Mesendoderm (in vitro differentiated cells): ENCODE measurements around the gene SMAD5.

Source experiments
- DNase-seq: peaks from one replicate; pipeline ENCODE4 v3.0.0; 2013
- H2AK5ac ChIP-seq: 2 replicates; pipeline ENCODE4 v1.6.1; 2013; ENCODE audit warnings: low read length, inconsistent platforms
- H2BK120ac ChIP-seq: 2 replicates; pipeline ENCODE4 v1.6.1; 2013; ENCODE audit warnings: low read depth, mild to moderate bottlenecking, low read length, moderate library complexity, mixed read lengths
- H2BK15ac ChIP-seq: replicated peaks from 2 replicates; pipeline ENCODE4 v1.6.1; 2013; ENCODE audit warnings: low read depth, mild to moderate bottlenecking, moderate library complexity
- H2BK5ac ChIP-seq: 2 replicates; pipeline ENCODE4 v1.6.1; 2013; ENCODE audit warnings: low read length, inconsistent platforms
- H3K18ac ChIP-seq: 2 replicates; pipeline ENCODE4 v1.6.1; 2013; ENCODE audit warnings: mild to moderate bottlenecking, low read length, mixed read lengths
- H3K23ac ChIP-seq: one replicate; pipeline ENCODE4 v1.6.1; 2013; ENCODE audit warnings: low read length
- H3K27ac ChIP-seq: 2 replicates; pipeline ENCODE4 v1.5.1; 2013; ENCODE audit warnings: low read depth, mild to moderate bottlenecking, inconsistent platforms, low read length, moderate library complexity
- H3K27me3 ChIP-seq: 2 replicates; pipeline ENCODE4 v1.6.1; 2013; ENCODE audit warnings: low read length, control low read depth, mild to moderate bottlenecking, inconsistent platforms; ENCODE audit not compliant: insufficient read depth, poor library complexity
- H3K36me3 ChIP-seq: 2 replicates; pipeline ENCODE4 v1.6.1; 2013; ENCODE audit warnings: low read length, inconsistent platforms; ENCODE audit not compliant: control insufficient read depth, insufficient read depth
- H3K4ac ChIP-seq: one replicate; pipeline ENCODE4 v1.6.1; 2013; ENCODE audit warnings: low read depth, mild to moderate bottlenecking, low read length, moderate library complexity
- H3K4me1 ChIP-seq: 2 replicates; pipeline ENCODE4 v1.6.1; 2013; ENCODE audit warnings: low read depth, low read length, inconsistent platforms; ENCODE audit not compliant: control insufficient read depth
- H3K4me2 ChIP-seq: 2 replicates; pipeline ENCODE4 v1.6.1; 2013; ENCODE audit warnings: low read length
- H3K4me3 ChIP-seq: 2 replicates; pipeline ENCODE4 v1.5.1; 2013; ENCODE audit warnings: mild to moderate bottlenecking, low read length
- H3K56ac ChIP-seq: one replicate; pipeline ENCODE4 v1.6.1; 2013; ENCODE audit warnings: low read length
- H3K79me1 ChIP-seq: 2 replicates; pipeline ENCODE4 v1.6.1; 2013; ENCODE audit warnings: low read length, inconsistent platforms
- H3K79me2 ChIP-seq: 2 replicates; pipeline ENCODE4 v1.6.1; 2013; ENCODE audit warnings: mild to moderate bottlenecking, low read length; ENCODE audit not compliant: control insufficient read depth, insufficient read depth
- H3K9ac ChIP-seq: 2 replicates; pipeline ENCODE4 v1.6.1; 2013; ENCODE audit warnings: low read length, inconsistent platforms
- H4K5ac ChIP-seq: one replicate; pipeline ENCODE4 v1.6.1; 2013; ENCODE audit warnings: low read length
- H4K8ac ChIP-seq: one replicate; pipeline ENCODE4 v1.6.1; 2013; ENCODE audit warnings: low read depth, mild to moderate bottlenecking, control low read depth, low read length, moderate library complexity
- whole genome bisulfite sequencing: extraction: QIAGEN DNeasy Blood & Tissue Kit; methylation state at CpG from one replicate; pipeline ENCODE4 v1.1.7; 2013; ENCODE audit warnings: low lambda C conversion rate, missing lambda C conversion rate; ENCODE audit not compliant: insufficient coverage; ENCODE audit errors: extremely low coverage; 5-methylcytosine and 5-hydroxymethylcytosine counted together

SMAD5 gene

DNA sequence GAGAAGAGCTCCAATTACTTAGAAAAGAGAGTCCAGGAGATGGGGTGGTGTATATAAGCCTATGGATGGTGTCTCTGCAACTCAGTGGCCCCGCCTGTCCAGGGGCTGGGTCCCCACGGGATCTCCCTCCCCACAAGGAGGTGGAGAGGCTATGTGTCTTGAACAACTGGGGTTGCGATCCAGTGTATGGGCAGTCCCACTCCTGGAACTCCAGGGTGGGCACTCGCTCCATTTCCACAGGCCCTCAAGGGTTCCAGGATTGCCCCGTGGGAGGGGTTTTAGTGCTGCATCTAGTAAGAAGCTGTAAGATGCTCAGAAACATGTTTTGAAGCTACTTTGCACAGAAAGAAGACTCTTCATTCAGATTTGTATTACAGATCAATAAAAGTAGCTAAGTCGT lies 558 bp upstream of the SMAD5 start:
- Histone ChIP-seq H3K79me1 (peaks cover 6% of the 10 kb centered on the region), H3K27ac (no peak overlapping the region), H2AK5ac (no peak overlapping the region)

GRCh38 chr5:136133222-136133921 lies 727 bp downstream of the SMAD5 start:
- Histone ChIP-seq H2AK5ac (no peak overlapping the region), H2BK15ac (no peak overlapping the region), H3K4me3 (peak overlapping the region; percentile 91)

More for the DNA sequence above, 558 bp upstream of the SMAD5 start:
- H3K27me3 ChIP-seq, result no peaks in the 10 kb centered on the region
- H2BK15ac ChIP-seq, result no peak overlapping the region
- no peak overlapping the region for H4K8ac ChIP-seq
- peak; percentile 23 for DNase-seq
- H3K4ac ChIP-seq, result no peak overlapping the region
- no CpG with 5 or more reads among the region's 6 CpGs for WGBS
- no peak overlapping the region for H3K4me3 ChIP-seq
- no peak overlapping the region for H3K23ac ChIP-seq
- peaks cover 5% of the 10 kb centered on the region for H3K4me1 ChIP-seq
- H3K4me2 ChIP-seq, result no peak overlapping the region
- no peak overlapping the region for H3K18ac ChIP-seq
- H3K36me3 ChIP-seq, result no peaks in the 10 kb centered on the region
- peaks cover 32% of the 10 kb centered on the region for H3K79me2 ChIP-seq
- peak overlapping the region; percentile 58 for H3K9ac ChIP-seq
- H4K5ac ChIP-seq, result peak overlapping the region; percentile 65
- H2BK120ac ChIP-seq, result no peak overlapping the region
- no peak overlapping the region for H2BK5ac ChIP-seq
- H3K56ac ChIP-seq, result peak overlapping the region; percentile 74

GRCh38 chr5:136133922-136134379 lies 1.3 kb downstream of the SMAD5 start:
- H2BK15ac ChIP-seq, result no peak overlapping the region
- peak; percentile 69 for DNase-seq
- H3K4me2 ChIP-seq, result peak overlapping the region; percentile 91
- peaks cover 11% of the 10 kb centered on the region for H3K4me1 ChIP-seq
- no peak overlapping the region for H3K23ac ChIP-seq
- H3K27ac ChIP-seq, result peak overlapping the region; percentile 85
- H4K8ac ChIP-seq, result no peak overlapping the region
- no peaks in the 10 kb centered on the region for H3K27me3 ChIP-seq
- H3K36me3 ChIP-seq, result no peaks in the 10 kb centered on the region
- no peak overlapping the region for H2AK5ac ChIP-seq
- H2BK5ac ChIP-seq, result no peak overlapping the region
- peaks cover 14% of the 10 kb centered on the region for H3K79me1 ChIP-seq
- peaks cover 50% of the 10 kb centered on the region for H3K79me2 ChIP-seq
- peak overlapping the region; percentile 88 for H3K9ac ChIP-seq
- H3K4ac ChIP-seq, result no peak overlapping the region
- H3K4me3 ChIP-seq, result peak overlapping the region; percentile 91
- no CpG with 5 or more reads among the region's 5 CpGs for WGBS
- H4K5ac ChIP-seq, result no peak overlapping the region
- H3K56ac ChIP-seq, result peak overlapping the region; percentile 94
- H3K18ac ChIP-seq, result no peak overlapping the region
- no peak overlapping the region for H2BK120ac ChIP-seq

More at GRCh38 chr5:136133222-136133921, 727 bp downstream of the SMAD5 start:
- peak overlapping the region; percentile 35 for H3K18ac ChIP-seq
- H3K79me1 ChIP-seq, result peaks cover 9% of the 10 kb centered on the region
- peak overlapping the region; percentile 31 for H2BK5ac ChIP-seq
- H3K9ac ChIP-seq, result peak overlapping the region; percentile 88
- peak overlapping the region; percentile 91 for H3K4me2 ChIP-seq
- peak; percentile 91 for DNase-seq
- H3K4ac ChIP-seq, result peak overlapping the region; percentile 93
- H3K79me2 ChIP-seq, result peaks cover 44% of the 10 kb centered on the region
- no peak overlapping the region for H4K5ac ChIP-seq
- peak overlapping the region; percentile 85 for H3K27ac ChIP-seq
- no peak overlapping the region for H4K8ac ChIP-seq
- H3K23ac ChIP-seq, result no peak overlapping the region
- H2BK120ac ChIP-seq, result no peak overlapping the region
- no peaks in the 10 kb centered on the region for H3K36me3 ChIP-seq
- no peaks in the 10 kb centered on the region for H3K27me3 ChIP-seq
- H3K4me1 ChIP-seq, result peaks cover 11% of the 10 kb centered on the region
- H3K56ac ChIP-seq, result peak overlapping the region; percentile 94
- WGBS, result no CpG with 5 or more reads among the region's 32 CpGs

- Histone ChIP-seq H3K4me3 (no peak overlapping the region), H3K9ac (no peak overlapping the region), H3K23ac (no peak overlapping the region), H2BK5ac (no peak overlapping the region), H3K56ac (no peak overlapping the region), H3K27me3 (no peaks in the 10 kb centered on the region), H4K8ac (no peak overlapping the region), H3K79me1 (peaks cover 17% of the 10 kb centered on the region), H3K36me3 (no peaks in the 10 kb centered on the region), H3K4me2 (no peak overlapping the region), H3K79me2 (peaks cover 57% of the 10 kb centered on the region), H2BK15ac (no peak overlapping the region), H3K4ac (no peak overlapping the region), H2AK5ac (no peak overlapping the region), H4K5ac (no peak overlapping the region), H3K27ac (no peak overlapping the region), H3K18ac (no peak overlapping the region), H2BK120ac (no peak overlapping the region), H3K4me1 (peaks cover 11% of the 10 kb centered on the region)
- no CpG with 5 or more reads among the region's 1 CpG for WGBS
- no peak for DNase-seq
Observed at GRCh38 chr5:136134653-136135052, 2.0 kb downstream of the SMAD5 start.

DNA sequence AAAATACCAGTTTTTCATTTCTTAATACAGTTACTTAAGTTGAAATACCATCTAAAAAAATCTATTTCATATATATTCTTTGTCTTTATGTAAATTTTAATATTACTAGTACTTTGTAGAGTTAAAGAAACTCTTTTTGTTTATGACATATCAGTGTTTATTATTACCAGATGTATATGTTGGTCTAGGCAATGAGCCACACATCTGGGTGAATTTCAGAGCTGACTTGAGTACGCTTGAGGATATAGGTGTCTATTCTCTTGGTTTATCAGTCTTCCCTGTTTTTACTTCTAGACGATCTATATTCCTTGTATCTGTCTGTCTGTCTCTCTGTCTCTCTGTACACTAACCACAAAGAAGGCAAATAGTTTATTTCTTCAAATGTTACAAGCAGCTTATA lies 2.9 kb downstream of the SMAD5 start:
- no CpG with 5 or more reads among the region's 2 CpGs for WGBS
- Histone ChIP-seq H3K27me3 (no peaks in the 10 kb centered on the region), H2BK5ac (no peak overlapping the region), H2BK15ac (no peak overlapping the region), H2AK5ac (no peak overlapping the region), H3K79me1 (peaks cover 20% of the 10 kb centered on the region), H3K4me1 (peaks cover 13% of the 10 kb centered on the region), H3K4me3 (no peak overlapping the region), H3K4me2 (no peak overlapping the region), H3K27ac (no peak overlapping the region), H4K5ac (no peak overlapping the region), H4K8ac (no peak overlapping the region), H3K56ac (no peak overlapping the region), H3K36me3 (peaks cover 1% of the 10 kb centered on the region), H3K79me2 (peaks cover 64% of the 10 kb centered on the region), H2BK120ac (no peak overlapping the region), H3K9ac (no peak overlapping the region), H3K23ac (no peak overlapping the region), H3K18ac (no peak overlapping the region), H3K4ac (no peak overlapping the region)
- no peak for DNase-seq
